K562 (cell line): Measurements from ENCODE around the gene DGKB. TPM values are rescaled to one million over a fixed set of nuclear protein-coding genes. Genes with fewer than 3 reads are reported as not detected.

Experiments used
- ATAC-seq: fragments of 200-7000 bp; cut with Tn5 transposase; 3 replicates; pipeline ENCODE4 v1.9.1; 2020; ENCODE audit warnings: moderate library complexity
- BruUV-seq: library from RNA; stranded (reverse); fragments of 400-500 nt; replicated peaks from 2 replicates; lab custom pipeline; 2021; lab: Mats Ljungman, UMichigan
- CTCF ChIA-PET: fragments of 300-600 bp; formaldehyde crosslinking; extraction: SDS; loops from one replicate; lab custom pipeline; 2021; ENCODE audit warnings: low intra/inter-chr PET ratio; lab: Yijun Ruan, JAX
- POLR2A ChIA-PET: fragments of 300-600, 350-650 bp; sonication (Branson Sonifier 250); formaldehyde crosslinking; extraction: SDS; loops from one replicate; lab custom pipeline; 2021; ENCODE audit warnings: antibody characterized with exemption, inconsistent platforms; lab: Yijun Ruan, JAX
- DNase-seq, 4 experiments: peaks; one replicate each; pipeline versions ENCODE4 v3.0.0 to v3.0.0-alpha.2; 2011 to 2018; ENCODE audit warnings: low spot score in 3 of 4, mixed read lengths in 3 of 4; ENCODE audit errors: extremely low read depth in 1 of 4
- FAIRE-seq: peaks from 2 replicates; lab custom pipeline; 2011; peaks lifted over from hg19 to GRCh38; lab: Jason Lieb, UNC
- H2AFZ ChIP-seq: 2 replicates; pipeline ENCODE4 v1.6.0; 2011; ENCODE audit warnings: low read depth, low read length, control low read depth, inconsistent platforms
- H3K27ac ChIP-seq: fragments of 200-600 bp; 3 replicates; pipeline ENCODE4 v1.8.0; 2011; ENCODE audit warnings: low read depth, mild to moderate bottlenecking, control low read depth, inconsistent platforms, low read length, moderate library complexity, mixed read lengths; ENCODE audit errors: extremely low read depth
- H3K27me3 ChIP-seq, 2 experiments: fragments of 300-600 bp in 1 of 2; 2 replicates in 1 of 2; 3 replicates in 1 of 2; pipeline versions ENCODE4 v1.6.0 to v1.8.0; 2011; ENCODE audit warnings: inconsistent platforms in 2 of 2, low read length in 2 of 2, mild to moderate bottlenecking in 1 of 2, mixed read lengths in 1 of 2, moderate library complexity in 1 of 2; ENCODE audit not compliant: control insufficient read depth in 2 of 2, insufficient read depth in 2 of 2
- H3K36me3 ChIP-seq: fragments of 300-600 bp; 3 replicates; pipeline ENCODE4 v1.8.0; 2011; ENCODE audit warnings: mild to moderate bottlenecking, low read length, inconsistent platforms; ENCODE audit not compliant: control insufficient read depth, insufficient read depth
- H3K4me1 ChIP-seq, 2 experiments: fragments of 200-600 bp in 1 of 2; replicated peaks in 1 of 2; 2 replicates in 1 of 2; 3 replicates in 1 of 2; pipeline versions ENCODE4 v1.5.1 to v1.8.0; 2011; ENCODE audit warnings: inconsistent platforms in 2 of 2, low read length in 2 of 2, mild to moderate bottlenecking in 1 of 2, mixed read lengths in 1 of 2, moderate library complexity in 1 of 2; ENCODE audit not compliant: control insufficient read depth in 2 of 2, insufficient read depth in 2 of 2
- H3K4me2 ChIP-seq: 2 replicates; pipeline ENCODE4 v1.6.1; 2011; ENCODE audit warnings: low read length, control low read depth, inconsistent platforms, mixed read lengths; ENCODE audit not compliant: insufficient read depth
- H3K4me3 ChIP-seq: fragments of 200-600 bp; sonication (generic), shearing (Covaris generic); 2 replicates; pipeline ENCODE4 v1.5.1; 2016; ENCODE audit warnings: control low read depth, inconsistent platforms
- H3K79me2 ChIP-seq: fragments of 200-600 bp; 3 replicates; pipeline ENCODE4 v1.8.0; 2011; ENCODE audit warnings: low read length, inconsistent platforms; ENCODE audit not compliant: control insufficient read depth, insufficient read depth
- H3K9ac ChIP-seq, 2 experiments: 2 replicates each; pipeline versions ENCODE4 v1.6.0 to v1.6.1; 2011; ENCODE audit warnings: low read depth in 2 of 2, low read length in 2 of 2, control low read depth in 1 of 2, inconsistent platforms in 1 of 2, mild to moderate bottlenecking in 1 of 2, mixed read lengths in 1 of 2; ENCODE audit not compliant: insufficient read depth in 1 of 2
- H3K9me1 ChIP-seq: one replicate; pipeline ENCODE4 v1.6.0; 2011; ENCODE audit warnings: inconsistent platforms, mild to moderate bottlenecking, low read length, moderate library complexity; ENCODE audit not compliant: control insufficient read depth, insufficient read depth
- H3K9me3 ChIP-seq: replicated peaks from 2 replicates; pipeline ENCODE4 v1.5.1; 2011; ENCODE audit warnings: low read depth, low read length, inconsistent platforms; ENCODE audit not compliant: control insufficient read depth, insufficient read depth
- H4K20me1 ChIP-seq: replicated peaks from 2 replicates; pipeline ENCODE4 v1.6.1; 2011; ENCODE audit warnings: low read length, inconsistent platforms, mixed read lengths; ENCODE audit not compliant: control insufficient read depth, insufficient read depth
- BDP1 ChIP-seq: IDR thresholded peaks from 3 replicates; pipeline ENCODE4 v1.6.1; 2011; ENCODE audit not compliant: insufficient read length, insufficient read depth
- CAMTA2 ChIP-seq: fragments of 250-450 bp; sonication (Bioruptor Pico); conservative IDR thresholded peaks from 2 replicates; pipeline ENCODE4 v1.5.1; 2022
- CBX1 ChIP-seq: sonication (generic); IDR thresholded peaks from 2 replicates; pipeline ENCODE4 v1.6.1; 2016; ENCODE audit warnings: antibody characterized with exemption, low read depth, mild to moderate bottlenecking
- FOXA3 ChIP-seq, 2 experiments: fragments of 450-650 bp in 1 of 2; sonication (generic) in 1 of 2; formaldehyde crosslinking; IDR thresholded peaks in 1 of 2; conservative IDR thresholded peaks in 1 of 2; 2 replicates each; pipeline versions ENCODE4 v1.4.0 to v1.8.0; 2020 to 2022; ENCODE audit warnings: mild to moderate bottlenecking in 2 of 2, missing genetic modification reagents in 1 of 2
- HNRNPH1 ChIP-seq: fragments of 200-400 bp; formaldehyde crosslinking; optimal IDR thresholded peaks from 2 replicates; pipeline ENCODE3; 2017; ENCODE audit warnings: low read depth, mild to moderate bottlenecking, low read length, moderate library complexity
- HOMEZ ChIP-seq: fragments of 250-450 bp; sonication (Bioruptor Pico); IDR thresholded peaks from 2 replicates; pipeline ENCODE4 v1.4.0; 2020; ENCODE audit warnings: mild to moderate bottlenecking, moderate library complexity
- PKNOX1 ChIP-seq: fragments of 450-650 bp; IDR thresholded peaks from 2 replicates; pipeline ENCODE4 v1.6.1; 2016
- SUPT5H ChIP-seq: fragments of 450-650 bp; IDR thresholded peaks from 2 replicates; pipeline ENCODE4 v1.6.1; 2016
- ZEB2 ChIP-seq: fragments of 450-650 bp; IDR thresholded peaks from 2 replicates; pipeline ENCODE4 v1.6.1; 2016
- ZNF134 ChIP-seq: fragments of 250-450 bp; sonication (Bioruptor Pico); conservative IDR thresholded peaks from 2 replicates; pipeline ENCODE4 v1.4.0; 2020
- ZNF274 ChIP-seq: IDR thresholded peaks from 2 replicates; pipeline ENCODE4 v1.6.1; 2011; ENCODE audit warnings: low read depth, mild to moderate bottlenecking, low read length, moderate library complexity, borderline replicate concordance
- ZNF717 ChIP-seq: fragments of 250-450 bp; sonication (Bioruptor Pico); IDR thresholded peaks from 2 replicates; pipeline ENCODE4 v1.5.0; 2021
- ZNF75A ChIP-seq: fragments of 450-650 bp; formaldehyde crosslinking; IDR thresholded peaks from 2 replicates; pipeline ENCODE4 v1.4.0; 2020; ENCODE audit warnings: mild to moderate bottlenecking
- WGBS: fragments of 100-300 bp; shearing (Covaris generic); methylation state at CpG from one replicate; pipeline ENCODE4 v1.1.6; 2016; ENCODE audit warnings: low coverage, mixed read lengths; ENCODE audit not compliant: insufficient coverage; ENCODE audit errors: missing lambda C conversion rate; 5-methylcytosine and 5-hydroxymethylcytosine counted together
- in situ Hi-C: fragments of 300-500 bp; cut with MboI; formaldehyde crosslinking; loops from 4 replicates; pipeline ENCODE4 v1.15.0; 2018; ENCODE audit warnings: inconsistent platforms, mixed read lengths
- intact Hi-C: fragments of 100-400 bp; cut with micrococcal nuclease; formaldehyde crosslinking; loops from 2 replicates; pipeline ENCODE4 v1.14.2; 2022
- polyA plus RNA-seq, 8 experiments: library from polyadenylated mRNA; depleted of rRNA in 4 of 8; stranded (reverse) in 5 of 8; unstranded in 3 of 8; fragments of >200 nt; fragmentation: Nextera tagmentation in 2 of 8; fragmentation: Illumina TruSeq in 1 of 8; extraction: Ambion mirVana in 2 of 8; extraction: Trizol in 1 of 8; gene quantifications; 2 replicates each; pipeline versions ENCODE4 v1.2.1 to v1.2.3, GENCODE V29; 2011 to 2014; ENCODE audit warnings: inconsistent platforms in 1 of 8, missing spikeins in 1 of 8
- total RNA-seq, 7 experiments: library from RNA; depleted of rRNA in 6 of 7; stranded (reverse); fragments of >200 nt in 6 of 7; fragmentation: Illumina TruSeq in 2 of 7; extraction: Trizol in 2 of 7; gene quantifications; 2 replicates each; pipeline versions ENCODE4 v1.2.1 to v1.2.3, GENCODE V29; 2011 to 2021; ENCODE audit warnings: low replicate concordance in 1 of 7

The DGKB gene
- total and polyA plus RNA-seq, 9 of the 15 experiments (the other 6 are each of a cell fraction or from before 2014, with no cell fraction given), result 0.01 TPM; not detected in 8

- Histone ChIP-seq H3K9me1 (no peaks in the 10 kb centered on the region), H3K36me3 (no peaks in the 10 kb centered on the region), H3K27ac (no peak overlapping the region), H3K79me2 (no peaks in the 10 kb centered on the region), H3K9ac (no peak overlapping the region), H2AFZ (no peak overlapping the region), H3K4me3 (no peak overlapping the region), H3K4me2 (no peak overlapping the region), H3K4me1 (no peaks in the 10 kb centered on the region), H4K20me1 (no peaks in the 10 kb centered on the region), H3K9me3 (no peaks in the 10 kb centered on the region; the same call in 1 of the 2 replicates), H3K27me3 (no peaks in the 10 kb centered on the region)
- WGBS, result 0% methylated on average over 4 of the region's 4 CpGs
- POLR2A ChIA-PET, result no interaction called here
- BruUV-seq, result no TSS peak
- DNase-seq (no peak), FAIRE-seq (no peak), ATAC-seq (no peak)
- in situ Hi-C loops, result no loop called here
- intact Hi-C loops, result no loop called here
- TF ChIP-seq FOXA3 (CRISPR knock-in tag; conservative IDR thresholded peaks at IDR 0.05 in 1 of 2, IDR thresholded peaks at IDR 0.05 in 1 of 2) (no peak), HOMEZ (CRISPR knock-in tag) (no peak), SUPT5H (no peak), ZNF274 (no peak), ZNF717 (CRISPR knock-in tag) (no peak), CAMTA2 (CRISPR knock-in tag) (no peak), ZEB2 (no peak), ZNF134 (no peak), PKNOX1 (no peak), BDP1 (no peak), CBX1 (no peak), ZNF75A (CRISPR knock-in tag) (no peak), HNRNPH1 (no peak)
- CTCF ChIA-PET, result no interaction called here
Measured at GRCh38 chr7:14745076-14745475, 157.5 kb downstream of the DGKB start.
